ENCODE results near the gene GALM.

GALM gene

DNA sequence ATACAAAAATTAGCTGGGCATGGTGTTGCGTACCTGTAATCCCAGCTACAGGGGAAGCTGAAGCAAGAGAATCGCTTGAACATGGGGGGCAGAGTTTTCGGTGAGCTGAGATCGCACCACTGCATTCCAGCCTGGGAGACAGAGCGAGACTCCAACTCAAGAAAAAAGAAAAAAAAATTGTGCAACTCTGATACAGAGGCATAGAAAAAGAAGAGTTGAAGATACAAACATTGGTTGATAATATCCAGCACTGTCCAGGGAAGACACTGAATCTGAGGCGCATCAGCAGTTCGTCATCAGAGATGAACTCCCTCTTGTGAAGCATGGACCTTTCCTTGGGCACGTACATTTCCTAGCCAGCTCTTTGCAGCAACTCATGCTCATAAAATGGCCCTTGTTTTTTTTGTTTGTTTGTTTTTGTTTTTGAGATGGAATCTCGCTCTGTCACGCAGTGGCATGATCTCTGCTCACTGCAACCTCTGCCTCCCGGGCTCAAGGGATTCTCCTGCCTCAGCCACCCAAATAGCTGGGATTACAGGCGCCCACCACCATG, 16.7 kb upstream of the GALM start:
- CTCF ChIA-PET = interaction anchor here (0.9 to 1.8 kb wide), 4 partner anchors 14 to 68 kb away, joined by 3 to 5 read pairs (median 4); partner anchors contain the start of gene GALM

DNA sequence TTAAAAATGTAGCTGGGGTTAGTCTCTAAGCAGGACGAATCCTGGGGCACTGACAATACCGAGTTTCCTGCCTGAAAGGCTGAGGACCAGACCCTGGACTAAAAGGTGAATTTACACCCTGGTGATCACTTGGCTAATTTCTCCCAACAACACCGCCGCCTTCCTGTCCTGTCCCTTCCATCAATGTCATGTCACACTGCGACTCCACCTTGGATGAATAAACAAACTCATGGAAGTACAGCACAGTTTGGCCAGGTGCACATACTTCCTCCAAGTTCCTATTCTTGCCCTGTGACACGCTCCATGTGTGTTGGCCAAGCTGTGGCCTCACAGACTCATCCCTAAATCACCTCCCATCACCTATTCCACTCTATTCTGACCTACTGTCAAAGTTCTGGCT, 15.9 kb upstream of the GALM start:
- ChIA-PET POLR2A (no interaction called here), CTCF (interaction anchor here (0.7 to 1.8 kb wide), 3 partner anchors 22 to 68 kb away, joined by 3 to 5 read pairs (median 5); no protein-coding TSS in a partner anchor)
- TF ChIP-seq, protein P1, sequence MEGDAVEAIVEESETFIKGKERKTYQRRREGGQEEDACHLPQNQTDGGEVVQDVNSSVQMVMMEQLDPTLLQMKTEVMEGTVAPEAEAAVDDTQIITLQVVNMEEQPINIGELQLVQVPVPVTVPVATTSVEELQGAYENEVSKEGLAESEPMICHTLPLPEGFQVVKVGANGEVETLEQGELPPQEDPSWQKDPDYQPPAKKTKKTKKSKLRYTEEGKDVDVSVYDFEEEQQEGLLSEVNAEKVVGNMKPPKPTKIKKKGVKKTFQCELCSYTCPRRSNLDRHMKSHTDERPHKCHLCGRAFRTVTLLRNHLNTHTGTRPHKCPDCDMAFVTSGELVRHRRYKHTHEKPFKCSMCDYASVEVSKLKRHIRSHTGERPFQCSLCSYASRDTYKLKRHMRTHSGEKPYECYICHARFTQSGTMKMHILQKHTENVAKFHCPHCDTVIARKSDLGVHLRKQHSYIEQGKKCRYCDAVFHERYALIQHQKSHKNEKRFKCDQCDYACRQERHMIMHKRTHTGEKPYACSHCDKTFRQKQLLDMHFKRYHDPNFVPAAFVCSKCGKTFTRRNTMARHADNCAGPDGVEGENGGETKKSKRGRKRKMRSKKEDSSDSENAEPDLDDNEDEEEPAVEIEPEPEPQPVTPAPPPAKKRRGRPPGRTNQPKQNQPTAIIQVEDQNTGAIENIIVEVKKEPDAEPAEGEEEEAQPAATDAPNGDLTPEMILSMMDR (IDR thresholded peaks at IDR 0.05; ENCODE audit: control extremely low read depth, extremely low read depth, low read depth, missing control alignments) = no peak

More for the DNA sequence above, 16.7 kb upstream of the GALM start:
- TF ChIP-seq, protein P1 (IDR thresholded peaks at IDR 0.05; ENCODE audit: control extremely low read depth, extremely low read depth, low read depth, missing control alignments) = no peak
- no peak for DNase-seq (ENCODE audit: extremely low spot score)
- POLR2A ChIA-PET = no interaction called here

DNA sequence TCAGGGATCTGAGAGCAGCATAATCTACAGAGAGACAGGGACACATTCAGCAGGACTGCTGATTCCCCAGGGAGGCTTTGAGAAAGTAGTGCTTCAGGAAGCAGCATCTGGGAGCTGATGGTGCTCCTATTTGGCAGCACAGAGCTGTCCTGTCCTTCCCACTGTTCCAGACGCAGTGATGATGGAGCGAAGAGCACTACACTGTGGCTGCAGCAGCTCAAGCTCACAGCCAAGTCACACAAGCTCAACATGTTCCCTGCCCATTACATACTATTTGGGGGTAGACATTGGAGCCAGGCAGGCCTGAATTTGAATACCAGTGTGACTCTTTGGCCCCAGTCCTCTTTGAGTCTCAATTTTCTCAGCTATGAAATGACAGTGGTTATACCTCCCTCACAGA, 15.2 kb upstream of the GALM start:
- ChIA-PET CTCF (interaction anchor here (0.7 to 1.8 kb wide), 6 partner anchors 8 to 69 kb away, joined by 3 to 5 read pairs (median 3); no protein-coding TSS in a partner anchor), POLR2A (no interaction called here)
- no peak for DNase-seq (ENCODE audit: extremely low spot score)
- TF ChIP-seq, protein P1 (IDR thresholded peaks at IDR 0.05; ENCODE audit: control extremely low read depth, extremely low read depth, low read depth, missing control alignments) = no peak

More for the DNA sequence above, 15.9 kb upstream of the GALM start:
- no peak for DNase-seq (ENCODE audit: extremely low spot score)

DNA sequence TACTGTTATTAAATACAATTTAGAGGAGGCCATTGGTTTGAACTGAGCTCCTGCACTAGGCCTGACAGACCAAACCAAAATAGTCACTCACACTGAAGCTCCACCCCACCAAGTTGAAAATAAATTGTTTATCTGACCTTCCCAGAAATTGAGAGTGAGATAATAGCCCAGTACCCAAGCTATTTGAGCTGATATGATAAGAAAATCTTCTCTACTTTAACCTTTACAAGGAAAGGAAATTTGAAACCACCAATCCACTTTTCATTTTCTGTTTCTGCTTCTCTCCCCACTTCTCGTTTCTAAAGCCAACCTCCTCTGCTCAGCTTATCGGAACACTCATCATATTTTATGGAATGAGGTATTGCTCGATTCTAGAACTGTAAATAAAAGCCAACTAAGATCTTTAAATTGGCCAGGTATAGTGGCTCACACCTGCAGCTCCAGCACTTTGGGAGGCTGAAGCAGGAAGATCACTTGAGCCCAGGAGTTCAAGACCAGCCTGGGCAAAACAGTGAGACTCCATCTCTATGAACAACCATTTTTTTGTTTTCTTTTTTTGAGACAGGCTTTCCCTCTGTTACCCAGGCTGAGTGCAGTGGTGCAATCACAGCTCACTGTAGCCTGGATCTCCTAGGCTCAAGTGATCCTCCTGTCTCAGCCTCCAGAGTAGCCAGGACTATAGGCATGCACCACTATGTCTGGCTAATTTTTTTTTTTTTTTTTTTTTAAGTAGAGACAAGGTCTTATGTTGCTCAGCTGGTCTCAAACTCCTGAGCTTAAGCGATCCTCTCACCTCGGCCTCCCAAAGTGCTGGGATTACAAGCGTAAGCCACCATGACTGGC, 13.3 kb upstream of the GALM start:
- POLR2A ChIA-PET = interaction anchor here (0.6 kb wide), 1 partner anchor 9 kb away, joined by 3 read pairs; no protein-coding TSS in a partner anchor
- DNase-seq (ENCODE audit: extremely low spot score) = peak; percentile 37
- CTCF ChIA-PET = interaction anchor here (1.0 to 4.1 kb wide), 4 partner anchors 10 to 19 kb away, joined by 3 to 32 read pairs (median 6); partner anchors contain the start of gene GALM
- TF ChIP-seq, protein P1 (IDR thresholded peaks at IDR 0.05; ENCODE audit: control extremely low read depth, extremely low read depth, low read depth, missing control alignments) = no peak

DNA sequence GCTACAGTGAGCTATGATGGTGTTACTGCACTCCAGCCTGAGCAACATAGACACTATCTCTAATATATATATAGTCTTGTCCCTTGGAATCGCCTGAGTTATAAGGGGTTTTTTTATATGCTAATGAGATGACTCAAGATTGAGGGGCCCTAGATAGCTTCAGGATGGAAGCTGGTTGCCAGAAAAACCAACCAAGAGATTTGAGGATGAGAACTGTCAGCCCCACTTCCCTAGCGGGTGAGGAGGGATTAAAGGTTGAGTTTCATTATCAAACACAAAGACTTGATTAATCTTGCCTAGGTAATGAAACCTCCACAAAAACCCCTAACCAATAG, 12.6 kb upstream of the GALM start:
- POLR2A ChIA-PET = no interaction called here
- CTCF ChIA-PET = interaction anchor here (1.0 to 4.1 kb wide), 4 partner anchors 11 to 39 kb away, joined by 3 to 32 read pairs (median 6); partner anchors contain the start of gene GALM
- TF ChIP-seq, protein P1 (IDR thresholded peaks at IDR 0.05; ENCODE audit: control extremely low read depth, extremely low read depth, low read depth, missing control alignments) = no peak
- no peak for DNase-seq (ENCODE audit: extremely low spot score)

DNA sequence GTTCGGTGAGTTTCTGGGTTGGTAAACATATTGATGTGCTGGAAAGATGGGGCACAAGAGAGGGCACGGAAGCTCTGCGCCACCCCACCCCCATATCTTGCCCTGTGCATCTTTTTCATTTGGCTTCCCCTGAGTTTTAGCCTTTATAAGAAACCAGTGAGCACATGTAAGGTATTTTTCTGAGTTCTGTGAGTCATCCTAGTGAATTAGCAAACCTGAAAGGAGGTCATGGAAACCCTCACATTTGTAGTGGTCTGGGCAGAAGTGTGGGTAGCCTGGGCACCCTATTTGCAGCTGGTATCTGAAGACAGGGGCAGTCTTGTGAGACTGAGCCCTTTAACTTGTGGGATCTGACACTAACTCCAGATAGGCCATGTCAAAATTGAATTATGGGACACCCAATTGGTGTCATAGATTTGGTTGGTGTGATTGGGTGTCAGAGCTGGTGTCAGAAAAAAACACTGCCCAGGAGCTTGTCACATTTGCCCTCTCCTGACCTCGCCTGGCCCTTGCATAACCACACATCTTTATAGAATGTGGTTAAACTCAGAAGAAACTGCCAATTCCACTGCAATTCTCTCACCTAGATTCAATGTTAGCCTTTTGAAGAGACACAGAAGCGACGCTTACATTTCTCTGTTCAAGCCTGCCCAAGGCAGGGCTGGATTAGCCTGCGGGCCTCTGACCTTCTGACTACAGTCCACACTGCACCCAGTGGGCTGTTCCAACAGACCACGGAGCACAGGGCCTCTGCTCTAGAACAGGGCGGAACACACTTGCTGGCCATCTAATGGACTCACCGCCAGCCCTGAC, 12.0 kb upstream of the GALM start:
- ChIA-PET CTCF (interaction anchor here (1.0 to 4.1 kb wide), 4 partner anchors 11 to 38 kb away, joined by 3 to 32 read pairs (median 6); partner anchors contain the start of gene GALM), POLR2A (no interaction called here)
- DNase-seq (ENCODE audit: extremely low spot score) = no peak

More for the DNA sequence above, 12.0 kb upstream of the GALM start:
- TF ChIP-seq, protein P1 (IDR thresholded peaks at IDR 0.05; ENCODE audit: control extremely low read depth, extremely low read depth, low read depth, missing control alignments) = no peak
